ENCODE measurements around the gene GNAS-AS1.
"Not testable (repeated sequence)": the region's sequence is repeated elsewhere in the genome, so short reads cannot be mapped to it uniquely, and the experiment has no call there.

The GNAS-AS1 gene

DNA sequence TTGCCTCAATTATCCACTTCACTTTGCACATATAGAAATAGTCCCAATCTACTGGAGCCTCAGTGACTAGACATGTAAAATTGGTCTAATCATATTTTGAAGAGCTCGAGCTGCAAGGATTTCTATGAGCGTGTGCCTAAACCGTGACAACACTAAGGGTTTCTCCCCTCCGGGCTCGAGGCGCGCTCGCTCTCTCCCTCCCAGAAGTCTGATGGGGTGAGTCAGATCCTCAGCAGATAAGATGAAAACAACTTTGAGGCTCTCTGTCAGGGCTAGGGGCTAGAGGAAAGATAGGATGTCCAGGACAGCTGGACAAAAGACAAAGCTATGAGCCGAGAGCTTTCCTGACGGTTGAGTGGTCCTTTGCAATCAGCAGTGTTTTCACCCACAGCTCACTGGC, 16.8 kb downstream of the GNAS-AS1 start:
- H3K9ac ChIP-seq (ENCODE audit: low read length) = no peak overlapping the region
- H3K4me2 ChIP-seq (ENCODE audit: low read depth, low read length, poor library complexity, severe bottlenecking) = no peak overlapping the region
- no peak overlapping the region for H3K4me3 ChIP-seq (ENCODE audit: insufficient read depth, low read length, poor library complexity, severe bottlenecking)
- no peaks in the 10 kb centered on the region for H3K9me3 ChIP-seq (ENCODE audit: insufficient read depth, low read length)
- TF ChIP-seq EZH2phosphoT487 (conservative IDR thresholded peaks at IDR 0.05; ENCODE audit: low read length) = no peak
- TF ChIP-seq, protein P1, sequence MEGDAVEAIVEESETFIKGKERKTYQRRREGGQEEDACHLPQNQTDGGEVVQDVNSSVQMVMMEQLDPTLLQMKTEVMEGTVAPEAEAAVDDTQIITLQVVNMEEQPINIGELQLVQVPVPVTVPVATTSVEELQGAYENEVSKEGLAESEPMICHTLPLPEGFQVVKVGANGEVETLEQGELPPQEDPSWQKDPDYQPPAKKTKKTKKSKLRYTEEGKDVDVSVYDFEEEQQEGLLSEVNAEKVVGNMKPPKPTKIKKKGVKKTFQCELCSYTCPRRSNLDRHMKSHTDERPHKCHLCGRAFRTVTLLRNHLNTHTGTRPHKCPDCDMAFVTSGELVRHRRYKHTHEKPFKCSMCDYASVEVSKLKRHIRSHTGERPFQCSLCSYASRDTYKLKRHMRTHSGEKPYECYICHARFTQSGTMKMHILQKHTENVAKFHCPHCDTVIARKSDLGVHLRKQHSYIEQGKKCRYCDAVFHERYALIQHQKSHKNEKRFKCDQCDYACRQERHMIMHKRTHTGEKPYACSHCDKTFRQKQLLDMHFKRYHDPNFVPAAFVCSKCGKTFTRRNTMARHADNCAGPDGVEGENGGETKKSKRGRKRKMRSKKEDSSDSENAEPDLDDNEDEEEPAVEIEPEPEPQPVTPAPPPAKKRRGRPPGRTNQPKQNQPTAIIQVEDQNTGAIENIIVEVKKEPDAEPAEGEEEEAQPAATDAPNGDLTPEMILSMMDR (IDR thresholded peaks at IDR 0.05; ENCODE audit: insufficient read depth, low read length, poor library complexity, severe bottlenecking) = no peak
- H2AFZ ChIP-seq (ENCODE audit: low read depth, low read length, severe bottlenecking) = no peak overlapping the region
- peaks cover 16% of the 10 kb centered on the region for H3K79me2 ChIP-seq (ENCODE audit: insufficient read depth, low read length)
- peaks cover 2% of the 10 kb centered on the region; the same call in 1 of the 2 replicates for H3K36me3 ChIP-seq (ENCODE audit: low read length)
- no peaks in the 10 kb centered on the region for H3K27me3 ChIP-seq (ENCODE audit: low read length)
- H4K20me1 ChIP-seq (ENCODE audit: low read depth, low read length) = no peaks in the 10 kb centered on the region
- H3F3A ChIP-seq (ENCODE audit: insufficient read depth) = no peaks in the 10 kb centered on the region
- no peak overlapping the region for H3K27ac ChIP-seq (ENCODE audit: low read depth, low read length)
- no peaks in the 10 kb centered on the region for H3K9me2 ChIP-seq (replicated peaks; ENCODE audit: insufficient read depth, low read length)

DNA sequence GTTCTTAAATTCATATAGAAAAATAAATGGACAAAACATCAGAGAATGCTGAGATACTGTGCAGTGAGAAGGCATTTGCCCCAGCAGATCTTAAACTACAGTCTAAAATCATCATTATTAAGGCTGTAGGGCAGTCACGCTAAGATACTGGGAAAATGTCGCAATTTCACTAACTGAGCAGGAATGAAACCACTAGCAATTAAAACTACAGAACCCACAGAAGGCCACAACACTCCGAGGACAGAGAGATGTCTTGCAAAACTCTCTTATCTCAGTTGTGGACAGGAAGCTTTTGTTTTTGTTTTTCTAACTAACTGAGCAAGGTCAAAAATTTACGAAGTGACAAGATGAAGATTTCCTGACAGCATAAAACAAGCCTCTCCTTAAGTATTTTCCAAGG, 18.2 kb downstream of the GNAS-AS1 start:
- Histone ChIP-seq H2AFZ (ENCODE audit: low read depth, low read length, severe bottlenecking) (no peak overlapping the region), H3K4me2 (ENCODE audit: low read depth, low read length, poor library complexity, severe bottlenecking) (no peak overlapping the region), H3K27ac (ENCODE audit: low read depth, low read length) (no peak overlapping the region), H4K20me1 (ENCODE audit: low read depth, low read length) (no peaks in the 10 kb centered on the region), H3K36me3 (ENCODE audit: low read length) (peaks cover 2% of the 10 kb centered on the region; the same call in 1 of the 2 replicates), H3K27me3 (ENCODE audit: low read length) (no peaks in the 10 kb centered on the region), H3K9ac (ENCODE audit: low read length) (no peak overlapping the region), H3K9me2 (replicated peaks; ENCODE audit: insufficient read depth, low read length) (no peaks in the 10 kb centered on the region), H3K4me3 (ENCODE audit: insufficient read depth, low read length, poor library complexity, severe bottlenecking) (no peak overlapping the region), H3K9me3 (ENCODE audit: insufficient read depth, low read length) (no peaks in the 10 kb centered on the region), H3K79me2 (ENCODE audit: insufficient read depth, low read length) (peaks cover 16% of the 10 kb centered on the region), H3F3A (ENCODE audit: insufficient read depth) (no peaks in the 10 kb centered on the region)
- no peak for TF ChIP-seq EZH2phosphoT487 (conservative IDR thresholded peaks at IDR 0.05; ENCODE audit: low read length)
- TF ChIP-seq, protein P1 (IDR thresholded peaks at IDR 0.05; ENCODE audit: insufficient read depth, low read length, poor library complexity, severe bottlenecking) = no peak

DNA sequence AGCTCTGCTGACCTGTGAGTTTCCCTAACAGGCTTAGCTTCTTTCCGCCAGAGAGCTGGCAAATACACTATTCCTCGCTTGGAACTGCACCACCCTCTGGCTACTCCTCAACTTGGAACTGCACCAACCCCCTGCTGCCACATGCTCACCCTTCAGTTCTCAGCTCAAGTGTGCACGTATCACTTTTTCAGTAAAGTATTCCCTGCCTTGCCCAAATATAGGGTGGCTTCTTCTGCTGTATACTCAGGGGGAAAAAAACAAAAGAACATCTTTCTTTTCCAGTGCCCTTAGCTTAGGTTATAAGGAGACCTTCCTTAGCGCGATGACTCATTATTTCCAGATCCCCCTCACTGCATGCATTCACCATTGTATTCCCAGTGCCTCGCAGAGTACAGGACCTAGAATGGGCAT, 21.2 kb downstream of the GNAS-AS1 start:
- Histone ChIP-seq H3K27ac (ENCODE audit: low read depth, low read length) (no peak overlapping the region), H3K9ac (ENCODE audit: low read length) (no peak overlapping the region), H3K36me3 (ENCODE audit: low read length) (peaks cover 2% of the 10 kb centered on the region; the same call in 1 of the 2 replicates), H3K4me3 (ENCODE audit: insufficient read depth, low read length, poor library complexity, severe bottlenecking) (no peak overlapping the region), H3K79me2 (ENCODE audit: insufficient read depth, low read length) (peaks cover 16% of the 10 kb centered on the region), H3K4me2 (ENCODE audit: low read depth, low read length, poor library complexity, severe bottlenecking) (no peak overlapping the region), H2AFZ (ENCODE audit: low read depth, low read length, severe bottlenecking) (no peak overlapping the region), H3K27me3 (ENCODE audit: low read length) (no peaks in the 10 kb centered on the region), H4K20me1 (ENCODE audit: low read depth, low read length) (no peaks in the 10 kb centered on the region), H3K9me3 (ENCODE audit: insufficient read depth, low read length) (no peaks in the 10 kb centered on the region), H3F3A (ENCODE audit: insufficient read depth) (no peaks in the 10 kb centered on the region), H3K9me2 (replicated peaks; ENCODE audit: insufficient read depth, low read length) (no peaks in the 10 kb centered on the region)
- no peak for TF ChIP-seq EZH2phosphoT487 (conservative IDR thresholded peaks at IDR 0.05; ENCODE audit: low read length)
- TF ChIP-seq, protein P1 (IDR thresholded peaks at IDR 0.05; ENCODE audit: insufficient read depth, low read length, poor library complexity, severe bottlenecking) = no peak

DNA sequence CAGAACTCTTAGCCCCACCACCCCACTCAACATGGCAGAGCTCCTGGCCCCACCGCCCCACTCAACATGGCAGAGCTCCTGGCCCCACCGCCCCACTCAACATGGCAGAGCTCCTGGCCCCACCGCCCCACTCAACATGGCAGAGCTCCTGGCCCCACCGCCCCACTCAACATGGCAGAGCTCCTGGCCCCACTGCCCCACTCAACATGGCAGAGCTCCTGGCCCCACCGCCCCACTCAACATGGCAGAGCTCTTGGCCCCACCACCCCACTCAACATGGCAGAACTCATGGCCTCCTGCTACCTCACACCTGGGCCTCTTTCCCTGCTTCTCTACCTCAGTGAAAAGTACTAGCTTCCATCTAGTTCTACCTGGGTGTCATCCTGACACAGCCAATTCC, 21.9 kb downstream of the GNAS-AS1 start:
- not testable (repeated sequence) for H3K9me2 ChIP-seq (replicated peaks; ENCODE audit: insufficient read depth, low read length); H3K9me3 ChIP-seq (ENCODE audit: insufficient read depth, low read length); H3K4me2 ChIP-seq (ENCODE audit: low read depth, low read length, poor library complexity, severe bottlenecking); H2AFZ ChIP-seq (ENCODE audit: low read depth, low read length, severe bottlenecking); H3K27ac ChIP-seq (ENCODE audit: low read depth, low read length); H3K27me3 ChIP-seq (ENCODE audit: low read length); H3K4me3 ChIP-seq (ENCODE audit: insufficient read depth, low read length, poor library complexity, severe bottlenecking); H3F3A ChIP-seq (ENCODE audit: insufficient read depth); H3K36me3 ChIP-seq (ENCODE audit: low read length); H3K9ac ChIP-seq (ENCODE audit: low read length); H4K20me1 ChIP-seq (ENCODE audit: low read depth, low read length)
- peaks cover 16% of the 10 kb centered on the region for H3K79me2 ChIP-seq (ENCODE audit: insufficient read depth, low read length)

Data from SU-DHL-6 (cell line).